OCI-LY1 (cell line): ENCODE data around the gene RHBDF1.
"Not testable (repeated sequence)": the region's sequence is repeated elsewhere in the genome, so short reads cannot be mapped to it uniquely, and the experiment has no call there.

Experiments used
- H2AFZ ChIP-seq: fragments of 200-600 bp; sonication (generic), shearing (Covaris generic); 2 replicates; pipeline ENCODE4 v1.6.0; 2014; ENCODE audit warnings: antibody characterized with exemption, mild to moderate bottlenecking, low read length
- H3F3A ChIP-seq: fragments of 200-600 bp; sonication (generic), shearing (Covaris generic); 2 replicates; pipeline ENCODE4 v1.6.0; 2014; ENCODE audit warnings: mild to moderate bottlenecking, antibody characterized with exemption, low read length, moderate library complexity; ENCODE audit not compliant: insufficient read depth
- H3K27ac ChIP-seq: fragments of 200-600 bp; sonication (generic); 2 replicates; pipeline ENCODE4 v1.5.1; 2014; ENCODE audit warnings: low read length, mixed run types, mild to moderate bottlenecking, low read depth; ENCODE audit not compliant: poor library complexity, severe bottlenecking
- H3K27me3 ChIP-seq: fragments of 200-600 bp; sonication (generic); 2 replicates; pipeline ENCODE4 v1.6.0; 2014; ENCODE audit warnings: antibody characterized with exemption, mild to moderate bottlenecking, low read length, moderate library complexity; ENCODE audit not compliant: insufficient read depth
- H3K36me3 ChIP-seq: fragments of 200-600 bp; sonication (generic); 2 replicates; pipeline ENCODE4 v1.6.1; 2014; ENCODE audit warnings: mild to moderate bottlenecking, antibody characterized with exemption, low read length, moderate library complexity, mixed read lengths; ENCODE audit not compliant: insufficient read depth
- H3K4me1 ChIP-seq: fragments of 200-600 bp; sonication (generic); 2 replicates; pipeline ENCODE4 v1.5.1; 2014; ENCODE audit warnings: mild to moderate bottlenecking, low read length, moderate library complexity; ENCODE audit not compliant: insufficient read depth, severe bottlenecking
- H3K4me2 ChIP-seq: fragments of 200-600 bp; sonication (generic), shearing (Covaris generic); 2 replicates; pipeline ENCODE4 v1.6.1; 2014; ENCODE audit warnings: low read length
- H3K4me3 ChIP-seq: fragments of 200-600 bp; sonication (generic); 2 replicates; pipeline ENCODE4 v1.5.1; 2014; ENCODE audit warnings: low read length, low read depth, mild to moderate bottlenecking, mixed read lengths; ENCODE audit not compliant: poor library complexity, severe bottlenecking
- H3K79me2 ChIP-seq: fragments of 200-600 bp; shearing (Covaris generic); 2 replicates; pipeline ENCODE4 v1.6.1; 2016; ENCODE audit warnings: mixed run types, low read length, mixed read lengths; ENCODE audit not compliant: insufficient read depth
- H3K9ac ChIP-seq: fragments of 200-600 bp; sonication (generic), shearing (Covaris generic); 2 replicates; pipeline ENCODE4 v1.6.1; 2014; ENCODE audit warnings: mild to moderate bottlenecking, low read length, mixed read lengths
- H3K9me2 ChIP-seq: fragments of 200-600 bp; sonication (generic), shearing (Covaris generic); 2 replicates; pipeline ENCODE4 v1.6.1; 2014; ENCODE audit warnings: low read depth, mild to moderate bottlenecking, low read length, mixed read lengths
- H3K9me3 ChIP-seq: fragments of 200-600 bp; shearing (Covaris generic); 2 replicates; pipeline ENCODE4 v1.6.1; 2014; ENCODE audit warnings: low read length, mixed read lengths
- H4K20me1 ChIP-seq: fragments of 200-600 bp; sonication (generic), shearing (Covaris generic); 2 replicates; pipeline ENCODE4 v1.6.0; 2016; ENCODE audit warnings: mild to moderate bottlenecking, low read length; ENCODE audit not compliant: insufficient read depth
- EZH2 ChIP-seq: fragments of 200-600 bp; sonication (generic), shearing (Covaris generic); IDR thresholded peaks from 2 replicates; pipeline ENCODE4 v1.8.0; 2017; ENCODE audit warnings: borderline replicate concordance, mixed run types, mild to moderate bottlenecking, antibody characterized with exemption, low read length, moderate library complexity, mixed read lengths
- TF ChIP-seq, protein P1 (sequence below): fragments of 200-600 bp; sonication (generic), shearing (Covaris generic); IDR thresholded peaks from 2 replicates; pipeline ENCODE4 v1.5.1; 2017; ENCODE audit warnings: mild to moderate bottlenecking, antibody characterized with exemption, low read length, moderate library complexity, mixed read lengths

The RHBDF1 gene

DNA sequence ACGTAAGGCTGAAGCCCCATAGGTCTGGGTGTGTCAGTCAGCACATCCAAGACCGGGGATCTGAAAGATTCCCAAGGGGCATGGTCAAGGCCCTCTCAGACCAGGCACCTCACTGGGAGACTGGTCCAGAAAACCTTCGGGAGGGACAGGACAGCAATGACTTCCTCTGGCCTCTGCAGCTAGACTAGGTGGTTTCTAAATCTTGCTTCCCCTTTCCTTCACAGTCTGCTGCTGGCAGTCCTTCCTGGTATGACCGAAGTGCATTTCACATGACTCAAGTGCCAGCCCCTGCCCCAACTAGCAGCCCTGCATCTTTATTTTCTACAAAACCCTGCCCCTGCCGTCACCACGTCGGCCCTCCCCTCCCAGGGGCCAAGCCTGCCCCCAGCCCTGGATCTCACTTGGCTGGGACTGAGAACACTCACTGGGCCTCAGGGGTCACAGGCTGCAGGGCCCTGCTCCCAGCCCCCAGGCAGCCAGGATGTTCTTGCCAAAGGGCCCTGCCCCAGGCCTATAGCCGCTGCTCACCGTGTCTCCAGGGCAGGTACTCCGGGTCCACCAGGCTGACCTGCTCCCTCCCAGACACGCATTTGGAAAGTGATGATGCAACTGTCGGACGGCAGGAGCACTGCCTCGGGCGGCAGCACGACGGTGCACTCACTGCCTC, 37.3 kb downstream of the RHBDF1 start:
- H3K9me3 ChIP-seq, result no peaks in the 10 kb centered on the region
- peaks cover 30% of the 10 kb centered on the region for H3K4me1 ChIP-seq
- no peak for TF ChIP-seq EZH2
- TF ChIP-seq, protein P1, sequence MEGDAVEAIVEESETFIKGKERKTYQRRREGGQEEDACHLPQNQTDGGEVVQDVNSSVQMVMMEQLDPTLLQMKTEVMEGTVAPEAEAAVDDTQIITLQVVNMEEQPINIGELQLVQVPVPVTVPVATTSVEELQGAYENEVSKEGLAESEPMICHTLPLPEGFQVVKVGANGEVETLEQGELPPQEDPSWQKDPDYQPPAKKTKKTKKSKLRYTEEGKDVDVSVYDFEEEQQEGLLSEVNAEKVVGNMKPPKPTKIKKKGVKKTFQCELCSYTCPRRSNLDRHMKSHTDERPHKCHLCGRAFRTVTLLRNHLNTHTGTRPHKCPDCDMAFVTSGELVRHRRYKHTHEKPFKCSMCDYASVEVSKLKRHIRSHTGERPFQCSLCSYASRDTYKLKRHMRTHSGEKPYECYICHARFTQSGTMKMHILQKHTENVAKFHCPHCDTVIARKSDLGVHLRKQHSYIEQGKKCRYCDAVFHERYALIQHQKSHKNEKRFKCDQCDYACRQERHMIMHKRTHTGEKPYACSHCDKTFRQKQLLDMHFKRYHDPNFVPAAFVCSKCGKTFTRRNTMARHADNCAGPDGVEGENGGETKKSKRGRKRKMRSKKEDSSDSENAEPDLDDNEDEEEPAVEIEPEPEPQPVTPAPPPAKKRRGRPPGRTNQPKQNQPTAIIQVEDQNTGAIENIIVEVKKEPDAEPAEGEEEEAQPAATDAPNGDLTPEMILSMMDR, result no peak
- H3K9ac ChIP-seq, result no peak overlapping the region; the same call in 1 of the 2 replicates
- H3F3A ChIP-seq, result no peaks in the 10 kb centered on the region
- no peak overlapping the region for H3K4me2 ChIP-seq
- H2AFZ ChIP-seq, result no peak overlapping the region
- peaks cover 35% of the 10 kb centered on the region for H3K36me3 ChIP-seq
- no peaks in the 10 kb centered on the region for H3K27me3 ChIP-seq
- H4K20me1 ChIP-seq, result no peaks in the 10 kb centered on the region
- no peak overlapping the region for H3K4me3 ChIP-seq
- H3K9me2 ChIP-seq, result no peaks in the 10 kb centered on the region
- H3K79me2 ChIP-seq, result no peaks in the 10 kb centered on the region
- peak overlapping the region; percentile 34 for H3K27ac ChIP-seq

DNA sequence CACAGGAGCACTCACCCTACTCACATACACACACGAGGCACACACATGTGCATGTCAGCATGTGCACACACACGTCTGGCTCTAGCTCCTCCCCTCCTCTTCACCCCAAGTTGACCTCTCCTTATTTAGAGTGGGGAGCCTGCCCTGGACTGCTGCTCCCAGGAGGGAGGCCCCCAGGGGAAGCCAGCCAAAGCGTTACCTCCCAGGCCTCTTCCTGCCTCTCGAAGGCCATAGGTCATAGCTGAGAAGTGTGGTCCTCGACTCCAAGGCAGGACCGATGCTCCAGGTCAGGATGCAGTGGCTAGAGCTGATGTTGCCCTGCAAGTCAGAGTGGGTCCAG, 37.8 kb downstream of the RHBDF1 start:
- H3K4me2 ChIP-seq, result no peak overlapping the region
- H3K9me2 ChIP-seq, result no peaks in the 10 kb centered on the region
- H3K4me1 ChIP-seq, result peaks cover 26% of the 10 kb centered on the region

DNA sequence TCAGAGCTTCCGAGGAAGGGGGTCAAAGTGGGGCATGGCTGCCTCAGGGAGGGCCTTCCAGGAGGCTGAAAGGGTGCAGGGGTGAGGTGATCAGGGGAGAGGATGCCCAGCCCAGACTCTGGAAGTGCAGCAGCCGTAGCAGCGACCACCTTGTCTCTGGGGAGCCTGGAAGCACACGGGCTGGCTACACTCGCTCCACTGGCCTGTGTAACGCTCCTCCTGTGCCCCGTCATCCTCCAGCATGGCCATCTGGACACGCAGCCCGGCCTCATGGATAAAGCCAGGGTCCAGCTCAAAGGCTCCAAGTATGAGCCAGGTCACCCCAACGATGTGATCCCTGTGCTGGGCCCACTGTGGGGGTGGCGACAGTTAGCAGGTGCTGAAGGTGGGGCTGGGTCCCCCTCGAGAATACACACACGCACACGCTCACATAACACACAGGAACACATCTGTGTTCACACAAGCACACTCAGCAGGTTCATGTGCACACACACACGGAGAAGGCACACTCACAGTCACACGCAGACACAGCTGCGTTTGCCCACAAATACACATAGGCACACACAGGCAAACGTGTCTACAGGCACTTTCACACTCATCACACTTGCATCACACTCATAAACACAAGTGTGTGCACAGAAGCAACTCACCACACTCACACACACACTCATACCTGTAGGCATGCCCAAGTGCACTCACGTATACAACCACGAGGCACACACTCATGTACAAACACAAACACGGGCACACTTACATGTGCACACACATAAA, 38.4 kb downstream of the RHBDF1 start:
- Histone ChIP-seq H2AFZ (no peak overlapping the region), H3K27ac (no peak overlapping the region), H3K9me3 (no peaks in the 10 kb centered on the region), H3K79me2 (no peaks in the 10 kb centered on the region), H3K27me3 (no peaks in the 10 kb centered on the region), H3K4me3 (no peak overlapping the region), H3K4me1 (peaks cover 21% of the 10 kb centered on the region), H3K4me2 (no peak overlapping the region), H3F3A (no peaks in the 10 kb centered on the region), H3K9ac (no peak overlapping the region), H3K9me2 (no peaks in the 10 kb centered on the region), H3K36me3 (peaks cover 30% of the 10 kb centered on the region), H4K20me1 (no peaks in the 10 kb centered on the region)
- TF ChIP-seq, protein P1, result no peak
- no peak for TF ChIP-seq EZH2

More for the DNA sequence above, 37.8 kb downstream of the RHBDF1 start:
- no peak overlapping the region; the same call in 1 of the 2 replicates for H3K9ac ChIP-seq
- no peaks in the 10 kb centered on the region for H3K27me3 ChIP-seq
- no peak overlapping the region for H3K4me3 ChIP-seq
- no peaks in the 10 kb centered on the region for H3K9me3 ChIP-seq
- H2AFZ ChIP-seq, result no peak overlapping the region
- no peaks in the 10 kb centered on the region for H3K79me2 ChIP-seq
- peak overlapping the region; percentile 34 for H3K27ac ChIP-seq
- no peaks in the 10 kb centered on the region for H3F3A ChIP-seq
- no peaks in the 10 kb centered on the region for H4K20me1 ChIP-seq
- H3K36me3 ChIP-seq, result peaks cover 30% of the 10 kb centered on the region
- TF ChIP-seq EZH2, result no peak
- TF ChIP-seq, protein P1, result no peak

DNA sequence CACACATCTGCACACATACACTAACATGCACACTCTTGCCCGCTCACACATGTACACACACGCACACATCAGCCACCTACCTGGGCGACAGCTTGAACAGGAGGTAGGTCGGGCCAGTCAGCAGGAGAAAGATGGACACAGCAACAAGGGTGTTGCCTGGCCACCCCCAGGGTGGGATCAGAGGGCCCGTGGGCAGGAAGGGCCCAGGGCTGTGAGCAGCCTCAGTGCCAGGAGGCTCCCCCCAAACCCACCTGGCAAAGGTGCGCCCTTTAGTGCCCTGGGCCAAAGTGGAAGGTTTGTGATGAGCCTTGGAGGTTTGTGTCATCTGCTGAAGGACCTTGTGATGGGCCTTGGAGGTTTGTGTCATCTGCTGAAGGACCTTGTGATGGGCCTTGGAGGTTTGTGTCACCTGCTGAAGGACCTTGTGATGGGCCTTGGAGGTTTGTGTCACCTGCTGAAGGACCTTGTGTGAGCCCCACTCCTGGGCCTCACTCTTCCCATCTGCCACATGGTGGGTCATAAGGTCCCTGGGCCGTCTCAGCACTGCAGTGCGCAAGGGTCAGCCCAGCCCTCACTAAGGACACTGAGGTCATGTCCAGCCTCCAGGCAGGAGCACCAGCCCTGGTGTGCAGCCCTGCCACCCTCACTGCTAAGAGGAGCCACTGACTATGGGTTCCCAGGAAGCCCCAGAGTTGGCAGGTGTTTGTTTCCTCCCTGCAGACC, 39.1 kb downstream of the RHBDF1 start:
- not testable (repeated sequence) for H3K9me3 ChIP-seq, H4K20me1 ChIP-seq, H3K27ac ChIP-seq, H2AFZ ChIP-seq, H3K4me2 ChIP-seq, H3K27me3 ChIP-seq, H3K9me2 ChIP-seq, H3K4me3 ChIP-seq, H3K79me2 ChIP-seq, H3K9ac ChIP-seq, H3F3A ChIP-seq
- Histone ChIP-seq H3K4me1 (peaks cover 13% of the 10 kb centered on the region), H3K36me3 (peaks cover 27% of the 10 kb centered on the region)

DNA sequence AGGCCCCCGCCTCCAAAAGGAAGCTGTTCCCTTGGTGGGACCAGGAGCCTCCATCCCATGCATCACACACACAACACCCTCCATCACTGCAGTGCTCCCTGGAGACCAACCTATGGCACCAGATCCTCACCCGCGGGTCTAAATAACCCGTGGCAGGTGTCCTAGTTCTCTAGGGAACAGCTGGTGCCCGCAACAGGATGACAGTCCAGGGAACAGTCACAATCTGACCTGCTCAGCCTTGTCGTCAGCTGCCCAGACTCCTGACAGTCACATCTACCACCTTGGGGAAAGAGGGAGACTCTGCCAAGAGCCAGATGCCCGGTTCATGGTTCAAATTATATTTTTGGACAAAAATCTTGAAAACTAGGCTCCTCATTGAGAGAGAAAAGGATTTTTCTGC, 41.8 kb downstream of the RHBDF1 start:
- not testable (repeated sequence) for H3K27me3 ChIP-seq, H3K4me1 ChIP-seq, H3K9me3 ChIP-seq, H3K79me2 ChIP-seq, H3K4me2 ChIP-seq, H3K36me3 ChIP-seq, H3F3A ChIP-seq, H3K4me3 ChIP-seq, H2AFZ ChIP-seq, H4K20me1 ChIP-seq, H3K9me2 ChIP-seq, H3K9ac ChIP-seq, H3K27ac ChIP-seq
